Lung microvascular endothelial cell (primary cell): ENCODE measurements around the gene FAM89B. TPM values are rescaled to one million over a fixed set of nuclear protein-coding genes. Genes with fewer than 3 reads are reported as not detected.
"Not testable (repeated sequence)": the region's sequence is repeated elsewhere in the genome, so short reads cannot be mapped to it uniquely, and the experiment has no call there.

ENCODE experiments used
- DNase-seq, 2 donors: peaks; one replicate each; pipeline versions ENCODE4 v3.0.0 to v3.0.0-alpha.2; 2010; ENCODE audit warnings: low read depth in 2 of 2
- total RNA-seq: library from RNA; depleted of rRNA; stranded (reverse); fragments of >200 nt; gene quantifications from 2 replicates; pipeline ENCODE4 v1.2.1, GENCODE V29; 2014

FAM89B gene
- 17.7 and 23.2 TPM in 2 replicates for total RNA-seq

DNA sequence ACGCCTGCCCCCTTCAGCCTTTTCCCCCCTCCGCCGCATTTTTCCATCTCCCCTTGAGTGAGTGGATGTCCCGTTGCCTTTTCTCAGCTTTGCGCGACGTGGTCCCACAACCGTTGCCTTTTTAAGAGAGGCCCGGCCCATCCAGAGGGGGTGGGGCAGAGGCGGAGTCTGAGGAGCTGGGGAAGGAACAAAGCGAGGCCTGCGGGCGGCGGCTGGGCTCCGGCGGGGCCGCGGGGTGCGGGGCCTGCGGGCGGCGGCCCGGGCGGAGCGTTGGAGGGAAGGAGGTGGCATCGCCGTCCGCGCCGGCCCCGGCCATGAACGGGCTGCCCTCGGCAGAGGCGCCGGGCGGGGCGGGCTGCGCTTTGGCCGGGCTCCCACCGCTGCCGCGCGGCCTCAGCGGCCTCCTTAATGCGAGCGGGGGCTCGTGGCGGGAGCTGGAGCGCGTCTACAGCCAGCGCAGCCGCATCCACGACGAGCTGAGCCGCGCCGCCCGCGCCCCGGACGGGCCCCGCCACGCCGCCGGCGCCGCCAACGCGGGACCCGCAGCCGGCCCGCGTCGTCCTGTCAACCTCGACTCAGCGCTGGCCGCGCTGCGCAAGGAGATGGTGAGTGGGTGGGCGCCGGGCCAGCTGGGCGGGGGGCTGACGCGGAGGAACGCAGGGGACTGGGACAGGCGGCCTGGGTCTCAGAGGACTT, at the start of gene FAM89B:
FAM89B (plus strand) TSS at position 183 of the 696 bp plus-strand sequence; CDS start at position 315, 132 bp downstream.
- peak; percentile 82 to 85 for DNase-seq

DNA sequence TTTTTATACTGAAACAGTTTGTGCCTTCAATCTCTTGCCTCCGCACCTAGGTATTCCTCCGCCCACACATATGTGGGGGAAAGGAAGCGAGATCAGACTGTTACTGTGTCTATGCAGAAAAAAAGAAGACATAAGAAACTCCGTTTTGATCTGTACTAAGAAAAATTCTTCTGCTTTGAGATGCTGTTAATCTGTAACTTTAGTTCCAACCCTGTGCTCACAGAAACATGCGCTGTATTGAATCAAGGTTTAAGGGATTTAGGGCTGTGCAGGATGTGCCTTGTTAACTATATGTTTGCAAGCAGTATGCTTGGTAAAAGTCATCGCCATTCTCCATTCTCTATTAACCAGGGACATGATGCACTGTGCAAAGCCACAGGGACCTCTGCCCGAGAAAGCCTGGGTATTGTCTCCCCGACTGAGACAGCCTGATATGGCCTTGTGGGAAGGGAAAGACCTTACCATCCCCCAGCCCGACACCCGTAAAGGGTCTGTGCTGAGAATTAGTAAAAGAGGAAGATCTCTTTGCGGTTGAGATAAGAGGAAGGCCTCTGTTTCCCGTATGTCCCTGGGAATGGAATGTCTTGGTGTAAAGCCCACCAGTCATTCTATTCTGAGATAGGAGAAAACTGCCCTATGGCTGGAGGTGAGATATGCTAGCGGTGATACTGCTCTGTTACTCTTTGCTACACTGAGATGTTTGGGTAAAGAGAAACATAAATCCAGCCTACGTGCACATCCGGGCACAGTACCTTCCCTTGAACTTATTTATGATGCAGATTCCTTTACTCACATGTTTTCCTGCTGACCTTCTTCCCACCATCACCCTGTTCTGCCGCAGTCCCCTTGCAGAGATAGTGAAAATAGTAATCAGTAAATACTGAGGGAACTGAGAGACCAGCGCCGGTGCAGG, 49.4 kb upstream of the FAM89B start:
- not testable (repeated sequence) for DNase-seq

DNA sequence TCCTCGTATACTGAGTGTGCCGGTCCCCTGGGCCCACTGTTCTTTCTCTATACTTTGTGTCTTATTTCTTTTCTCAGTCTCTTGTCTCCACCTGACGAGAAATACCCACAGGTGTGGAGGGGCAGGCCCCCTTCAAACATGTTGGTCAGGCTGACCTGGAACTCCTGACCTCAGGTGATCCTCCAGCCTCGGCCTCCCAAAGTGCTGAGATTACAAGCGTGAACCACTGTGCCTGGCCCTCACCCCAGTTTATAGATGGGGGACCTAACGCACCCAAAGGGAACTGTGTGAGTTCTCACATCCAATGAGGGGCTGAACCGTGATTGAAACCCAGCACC, 48.7 kb upstream of the FAM89B start:
- not testable (repeated sequence) for DNase-seq

GRCh38 chr11:65524014-65524740, 48.2 kb upstream of the FAM89B start:
- no peak for DNase-seq

DNA sequence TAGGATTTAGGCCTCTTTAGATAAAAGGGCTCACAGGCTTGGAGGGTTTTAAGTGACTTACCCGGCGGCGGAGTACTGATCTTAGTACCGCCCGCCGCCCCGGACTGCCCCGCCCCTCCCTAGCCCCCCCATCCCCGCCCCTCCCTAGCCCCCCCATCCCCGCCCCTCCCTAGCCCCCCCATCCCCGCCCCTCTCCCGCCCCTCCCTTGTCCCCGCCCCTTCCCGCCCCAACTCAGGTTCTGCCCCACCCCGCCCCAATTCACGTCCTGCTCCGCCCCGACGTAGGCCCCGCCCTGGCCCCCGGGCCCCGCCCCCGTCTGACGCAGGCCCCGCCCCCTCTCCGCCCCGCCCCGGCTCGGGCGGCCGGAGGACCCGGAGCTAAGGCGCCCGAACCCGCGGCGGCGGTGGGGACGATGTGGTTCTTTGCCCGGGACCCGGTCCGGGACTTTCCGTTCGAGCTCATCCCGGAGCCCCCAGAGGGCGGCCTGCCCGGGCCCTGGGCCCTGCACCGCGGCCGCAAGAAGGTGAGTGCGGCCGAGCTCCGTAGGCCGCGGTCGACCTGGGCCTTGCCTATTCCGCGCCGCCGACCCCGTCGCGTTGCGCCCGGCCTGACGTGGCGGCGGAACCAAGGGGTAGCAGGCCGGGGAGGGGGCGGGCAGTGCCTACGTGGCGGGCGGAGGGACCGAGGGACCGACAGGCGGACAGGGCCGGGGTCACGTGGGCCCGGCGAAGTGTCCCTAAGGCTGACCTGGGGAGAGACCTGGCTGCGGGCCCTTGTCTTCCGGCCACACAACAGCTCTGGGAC, 47.4 kb upstream of the FAM89B start, which contains the start of gene SCYL1:
SCYL1 (plus strand) TSS at position 343 of the 805 bp plus-strand sequence; CDS start at position 414, 71 bp downstream.
- peak; percentile 83 to 91 for DNase-seq

GRCh38 chr11:65525546-65526480, 46.5 kb upstream of the FAM89B start:
- DNase-seq, result no peak

DNA sequence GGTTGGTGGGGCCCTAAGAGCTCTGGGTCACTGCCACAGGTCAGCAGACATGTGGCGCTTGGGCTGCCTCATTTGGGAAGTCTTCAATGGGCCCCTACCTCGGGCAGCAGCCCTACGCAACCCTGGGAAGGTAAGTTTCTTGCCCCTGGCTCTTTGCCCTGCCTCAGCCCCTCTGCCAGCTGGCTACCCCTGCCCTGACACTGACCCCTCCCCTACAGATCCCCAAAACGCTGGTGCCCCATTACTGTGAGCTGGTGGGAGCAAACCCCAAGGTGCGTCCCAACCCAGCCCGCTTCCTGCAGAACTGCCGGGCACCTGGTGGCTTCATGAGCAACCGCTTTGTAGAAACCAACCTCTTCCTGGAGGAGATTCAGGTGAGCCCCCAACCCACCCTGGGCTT, 45.6 kb upstream of the FAM89B start:
- no peak for DNase-seq

DNA sequence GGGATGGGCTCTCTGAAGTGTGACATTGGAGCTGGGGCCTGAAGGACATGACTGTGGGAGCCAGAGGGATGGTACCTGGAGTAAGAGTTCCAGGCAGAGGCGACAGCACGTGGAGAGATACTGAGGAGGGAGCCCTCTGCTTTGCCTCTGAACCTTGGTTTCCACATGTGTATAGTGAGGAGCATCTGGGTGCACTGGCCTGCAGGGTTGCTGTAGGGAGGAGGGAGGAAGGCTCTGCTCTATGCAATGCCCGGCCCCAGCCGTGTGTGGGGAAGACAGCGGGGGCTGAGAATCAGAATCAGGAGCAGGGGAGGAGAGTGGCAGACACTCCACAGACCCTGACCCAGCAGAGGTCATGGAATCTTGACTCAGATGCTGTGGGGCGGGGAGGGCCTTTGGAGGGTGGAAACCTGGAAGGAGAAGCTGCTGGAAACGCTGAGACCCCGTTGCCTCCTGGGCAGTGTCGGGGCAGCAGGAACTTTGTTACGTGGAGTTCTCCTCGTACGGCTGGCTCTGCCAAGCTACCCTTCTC, 43.5 kb upstream of the FAM89B start:
- DNase-seq, result no peak

DNA sequence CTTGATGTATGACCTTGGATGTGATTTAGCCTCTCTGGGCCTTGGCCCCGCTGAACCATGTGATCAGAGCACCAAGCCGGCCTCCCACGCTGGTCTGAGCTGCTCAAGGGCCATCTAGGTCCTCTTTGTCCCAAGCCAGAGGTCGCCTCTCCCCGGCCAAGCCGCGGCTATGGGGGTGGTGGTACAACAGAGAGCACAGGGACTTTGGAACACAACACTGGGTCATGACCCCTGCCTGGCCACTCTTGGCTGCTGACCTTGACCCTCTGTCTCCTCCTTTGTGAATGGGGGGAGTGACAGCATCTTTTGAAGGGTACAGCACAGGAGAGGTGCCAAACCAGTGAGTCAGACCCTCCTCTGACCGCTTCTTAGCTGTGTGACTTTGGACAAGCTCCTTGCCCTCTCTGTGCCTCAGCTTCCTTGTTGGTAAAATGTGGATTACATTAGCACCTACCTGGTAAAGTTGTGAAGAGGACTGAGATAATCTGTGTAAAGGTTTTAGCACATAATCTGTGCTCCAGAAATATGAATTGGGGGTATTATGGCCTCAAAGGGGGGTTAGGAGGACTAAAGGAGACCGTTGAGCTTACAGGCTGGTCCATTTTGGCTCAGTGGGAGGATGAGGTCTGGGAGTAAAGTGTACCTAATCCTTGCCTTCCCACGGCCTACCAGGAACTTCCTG, 42.7 kb upstream of the FAM89B start:
- DNase-seq, result no peak

- no peak for DNase-seq
These were observed 42.2 kb upstream of the FAM89B start for GRCh38 chr11:65530157-65530496.

DNA sequence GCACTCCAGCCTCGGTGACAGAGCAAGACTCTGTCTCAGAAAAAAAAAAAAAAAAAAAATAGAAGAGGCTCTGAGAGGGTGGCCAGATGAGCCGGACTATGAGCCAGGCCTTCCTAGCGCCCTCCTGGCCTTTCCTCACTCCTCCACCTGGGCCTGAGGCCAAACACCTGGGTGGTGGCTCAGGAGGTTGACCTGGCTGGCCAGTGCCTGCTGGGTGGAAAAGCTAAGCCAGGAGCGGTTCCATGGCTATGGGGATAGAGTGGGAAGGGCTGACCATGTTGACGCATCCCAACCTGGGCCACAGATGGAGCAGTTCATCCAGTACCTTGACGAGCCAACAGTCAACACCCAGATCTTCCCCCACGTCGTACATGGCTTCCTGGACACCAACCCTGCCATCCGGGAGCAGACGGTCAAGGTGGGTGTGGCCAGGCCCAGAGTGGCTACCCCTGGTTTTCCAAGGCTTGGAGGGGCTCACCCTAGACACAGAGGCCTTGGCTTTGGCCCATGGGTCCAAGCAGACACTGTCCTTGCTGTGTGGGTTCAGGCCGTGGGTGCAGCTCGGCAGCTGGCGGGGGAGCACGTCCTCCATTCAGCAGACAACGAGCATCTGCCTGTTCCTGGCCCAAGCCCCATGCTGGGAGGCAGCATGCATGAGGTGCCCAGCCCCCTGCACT, 39.8 kb upstream of the FAM89B start:
- DNase-seq, result no peak

GRCh38 chr11:65535102-65535501, 37.2 kb upstream of the FAM89B start:
- no peak for DNase-seq

GRCh38 chr11:65536412-65537295, 35.7 kb upstream of the FAM89B start:
- DNase-seq, result no peak

GRCh38 chr11:65537296-65537597, 35.1 kb upstream of the FAM89B start:
- peak in 1 of 2 donors; percentile 0 for DNase-seq

GRCh38 chr11:65537620-65538231, 34.6 kb upstream of the FAM89B start:
- DNase-seq, result no peak

GRCh38 chr11:65538232-65538914, 34.0 kb upstream of the FAM89B start:
- peak in 1 of 2 donors; percentile 1 for DNase-seq
